CD8-positive, alpha-beta memory T cell (primary cell): ENCODE results near the gene IGFBP4. TPM values are rescaled to one million over a fixed set of nuclear protein-coding genes. Genes with fewer than 3 reads are reported as not detected.
A peak's percentile ranks its signal among the peaks of the same experiment; 100 is the strongest.

Source experiments
- CTCF ChIA-PET: fragments of 350-600 bp; sonication (Branson Sonifier 250); formaldehyde crosslinking; loops from one replicate; lab custom pipeline; 2021; ENCODE audit warnings: antibody characterized with exemption; lab: Charles Lee
- POLR2A ChIA-PET: fragments of 350-600 bp; sonication (Branson Sonifier 250); formaldehyde crosslinking; loops from one replicate; lab custom pipeline; 2021; ENCODE audit warnings: antibody characterized with exemption; lab: Charles Lee
- DNase-seq, 5 donors: peaks; one replicate each; pipeline versions ENCODE4 v3.0.0 to v3.0.0-alpha.2; 2020 to 2022; ENCODE audit warnings: mixed read lengths in 1 of 5
- H3K27ac ChIP-seq: one replicate; pipeline ENCODE4 v1.7.0; 2013; ENCODE audit warnings: low read depth, mild to moderate bottlenecking, low read length, moderate library complexity
- H3K27me3 ChIP-seq: 2 replicates; pipeline ENCODE4 v1.7.0; 2013; ENCODE audit warnings: low read length, mild to moderate bottlenecking; ENCODE audit not compliant: insufficient read depth, poor library complexity, severe bottlenecking
- H3K36me3 ChIP-seq: 2 replicates; pipeline ENCODE4 v1.7.0; 2013; ENCODE audit warnings: mild to moderate bottlenecking, low read length, moderate library complexity; ENCODE audit not compliant: insufficient read depth
- H3K4me1 ChIP-seq: 2 replicates; pipeline ENCODE4 v1.7.0; 2013; ENCODE audit warnings: mild to moderate bottlenecking, low read length, moderate library complexity; ENCODE audit not compliant: insufficient read depth
- H3K4me3 ChIP-seq: 2 replicates; pipeline ENCODE4 v1.7.0; 2013; ENCODE audit warnings: mild to moderate bottlenecking, low read length
- H3K9me3 ChIP-seq: 2 replicates; pipeline ENCODE4 v1.7.0; 2013; ENCODE audit warnings: mild to moderate bottlenecking, low read length
- H3K27ac Mint-ChIP-seq, 8 donors: one replicate each; pipeline ENCODE4 v1.8.0; 2020 to 2021; ENCODE audit warnings: mixed read lengths in 8 of 8, mild to moderate bottlenecking in 6 of 8, inconsistent platforms in 3 of 8, moderate library complexity in 3 of 8
- H3K27me3 Mint-ChIP-seq, 2 donors: one replicate each; pipeline ENCODE4 v1.8.0; 2020 to 2021; ENCODE audit warnings: mixed read lengths in 2 of 2, mild to moderate bottlenecking in 1 of 2, moderate library complexity in 1 of 2
- H3K36me3 Mint-ChIP-seq, 3 donors: one replicate each; pipeline ENCODE4 v1.8.0; 2020 to 2021; ENCODE audit warnings: mixed read lengths in 3 of 3, inconsistent platforms in 1 of 3, mild to moderate bottlenecking in 1 of 3
- H3K4me1 Mint-ChIP-seq, 3 donors: one replicate each; pipeline ENCODE4 v1.8.0; 2020 to 2021; ENCODE audit warnings: mixed read lengths in 3 of 3, inconsistent platforms in 1 of 3, mild to moderate bottlenecking in 1 of 3
- H3K4me3 Mint-ChIP-seq, 7 donors: one replicate each; pipeline ENCODE4 v1.8.0; 2020 to 2021; ENCODE audit warnings: mixed read lengths in 7 of 7, mild to moderate bottlenecking in 6 of 7, moderate library complexity in 4 of 7, inconsistent platforms in 2 of 7
- H3K9me3 Mint-ChIP-seq, 5 donors: one replicate each; pipeline ENCODE4 v1.8.0; 2020 to 2022; ENCODE audit warnings: mixed read lengths in 5 of 5, mild to moderate bottlenecking in 3 of 5, moderate library complexity in 2 of 5, inconsistent platforms in 1 of 5
- polyA plus RNA-seq: library from polyadenylated mRNA; unstranded; fragments of 300-500 nt; fragmentation: Illumina TruSeq; gene quantifications from one replicate; pipeline ENCODE4 v1.2.3, GENCODE V29; 2021
- total RNA-seq, 2 experiments: library from RNA; stranded (reverse); gene quantifications; one replicate each; pipeline ENCODE4 v1.2.3, GENCODE V29; 2021

The IGFBP4 gene
- total and polyA plus RNA-seq, 3 experiments from 2014 or later: 3.0 to 21.4 (median 3.2) TPM

- Mint-ChIP-seq H3K4me3 (peak overlapping the region in 2 of 7 donors; percentile 18 to 62), H3K9me3 (peaks cover 0 to 2% (median 0%) of the 10 kb centered on the region in 5 donors), H3K4me1 (peaks cover 68 to 86% (median 86%) of the 10 kb centered on the region in 3 donors), H3K36me3 (peaks cover 0 to 3% (median 0%) of the 10 kb centered on the region in 3 donors), H3K27ac (peak overlapping the region; percentile 55 to 100 (median 98)), H3K27me3 (no peaks in the 10 kb centered on the region)
- Histone ChIP-seq H3K4me3 (no peak overlapping the region), H3K27me3 (no peaks in the 10 kb centered on the region), H3K9me3 (no peaks in the 10 kb centered on the region), H3K27ac (no peak overlapping the region), H3K4me1 (peaks cover 48% of the 10 kb centered on the region), H3K36me3 (no peaks in the 10 kb centered on the region)
- ChIA-PET CTCF (interaction anchor here (1.6 kb wide), 1 partner anchor 50 kb away, joined by 4 read pairs; no protein-coding TSS in a partner anchor), POLR2A (interaction anchor here (0.6 kb wide), 1 partner anchor 588 kb away, joined by 3 read pairs; no protein-coding TSS in a partner anchor)
- no peak for DNase-seq
Measured at GRCh38 chr17:40483679-40484078, 40.4 kb downstream of the IGFBP4 start.

GRCh38 chr17:40484285-40484972, 41.2 kb downstream of the IGFBP4 start:
- no peaks in the 10 kb centered on the region for H3K9me3 Mint-ChIP-seq
- POLR2A ChIA-PET: interaction anchor here (0.6 kb wide), 1 partner anchor 589 kb away, joined by 3 read pairs; no protein-coding TSS in a partner anchor
- no peak for DNase-seq

GRCh38 chr17:40484973-40485530, 41.8 kb downstream of the IGFBP4 start:
- H3K4me3 Mint-ChIP-seq: no peak overlapping the region
- Histone ChIP-seq H3K4me1 (peaks cover 45% of the 10 kb centered on the region), H3K36me3 (no peaks in the 10 kb centered on the region), H3K9me3 (no peaks in the 10 kb centered on the region), H3K4me3 (no peak overlapping the region), H3K27me3 (no peaks in the 10 kb centered on the region), H3K27ac (no peak overlapping the region)
- POLR2A ChIA-PET: no interaction called here
- CTCF ChIA-PET: interaction anchor here (1.6 kb wide), 1 partner anchor 49 kb away, joined by 4 read pairs; no protein-coding TSS in a partner anchor
- no peak for DNase-seq
- H3K4me1 Mint-ChIP-seq: peaks cover 68 to 89% (median 85%) of the 10 kb centered on the region in 3 donors
- H3K9me3 Mint-ChIP-seq: no peaks in the 10 kb centered on the region
- peak overlapping the region in 7 of 8 donors; percentile 69 to 100 (median 88) for H3K27ac Mint-ChIP-seq
- H3K27me3 Mint-ChIP-seq: no peaks in the 10 kb centered on the region
- H3K36me3 Mint-ChIP-seq: no peaks in the 10 kb centered on the region

More at GRCh38 chr17:40484285-40484972, 41.2 kb downstream of the IGFBP4 start:
- Mint-ChIP-seq H3K27ac (peak overlapping the region in 7 of 8 donors; percentile 67 to 100 (median 92)), H3K27me3 (no peaks in the 10 kb centered on the region), H3K4me1 (peaks cover 70 to 89% (median 86%) of the 10 kb centered on the region in 3 donors), H3K4me3 (no peak overlapping the region), H3K36me3 (no peaks in the 10 kb centered on the region)
- Histone ChIP-seq H3K4me3 (no peak overlapping the region), H3K27me3 (no peaks in the 10 kb centered on the region), H3K9me3 (no peaks in the 10 kb centered on the region), H3K36me3 (no peaks in the 10 kb centered on the region), H3K27ac (no peak overlapping the region), H3K4me1 (peaks cover 46% of the 10 kb centered on the region)
- CTCF ChIA-PET: interaction anchor here (1.6 kb wide), 1 partner anchor 49 kb away, joined by 4 read pairs; no protein-coding TSS in a partner anchor

GRCh38 chr17:40485851-40486521, 42.7 kb downstream of the IGFBP4 start:
- Histone ChIP-seq H3K27me3 (no peaks in the 10 kb centered on the region), H3K36me3 (no peaks in the 10 kb centered on the region), H3K4me3 (no peak overlapping the region), H3K27ac (no peak overlapping the region), H3K9me3 (no peaks in the 10 kb centered on the region), H3K4me1 (peaks cover 45% of the 10 kb centered on the region)
- POLR2A ChIA-PET: interaction anchor here (0.5 kb wide), 1 partner anchor 46 kb away, joined by 4 read pairs; no protein-coding TSS in a partner anchor
- Mint-ChIP-seq H3K9me3 (no peaks in the 10 kb centered on the region), H3K4me1 (peaks cover 67 to 89% (median 85%) of the 10 kb centered on the region in 3 donors), H3K27me3 (no peaks in the 10 kb centered on the region), H3K27ac (peak overlapping the region in 7 of 8 donors; percentile 19 to 98 (median 77)), H3K36me3 (no peaks in the 10 kb centered on the region), H3K4me3 (no peak overlapping the region)
- CTCF ChIA-PET: interaction anchor here (0.7 to 0.8 kb wide), 2 partner anchors 44 to 48 kb away, joined by 3 to 4 read pairs; no protein-coding TSS in a partner anchor
- peak in 1 of 5 donors; percentile 28 for DNase-seq

GRCh38 chr17:40486522-40487370, 43.5 kb downstream of the IGFBP4 start:
- Mint-ChIP-seq H3K27me3 (no peaks in the 10 kb centered on the region), H3K4me1 (peaks cover 64 to 86% (median 85%) of the 10 kb centered on the region in 3 donors), H3K36me3 (no peaks in the 10 kb centered on the region), H3K27ac (peak overlapping the region in 7 of 8 donors; percentile 75 to 98 (median 78)), H3K4me3 (no peak overlapping the region), H3K9me3 (no peaks in the 10 kb centered on the region)
- Histone ChIP-seq H3K9me3 (no peaks in the 10 kb centered on the region), H3K4me3 (no peak overlapping the region), H3K27ac (no peak overlapping the region), H3K36me3 (no peaks in the 10 kb centered on the region), H3K27me3 (no peaks in the 10 kb centered on the region), H3K4me1 (peaks cover 45% of the 10 kb centered on the region)
- DNase-seq: no peak
- ChIA-PET CTCF (interaction anchor here (0.6 to 0.8 kb wide), 3 partner anchors 43 to 87 kb away, joined by 3 to 4 read pairs (median 3); no protein-coding TSS in a partner anchor), POLR2A (interaction anchor here (0.5 kb wide), 1 partner anchor 45 kb away, joined by 4 read pairs; no protein-coding TSS in a partner anchor)

GRCh38 chr17:40487371-40488020, 44.2 kb downstream of the IGFBP4 start:
- peak overlapping the region in 7 of 8 donors; percentile 31 to 98 (median 82) for H3K27ac Mint-ChIP-seq
- no peaks in the 10 kb centered on the region for H3K9me3 Mint-ChIP-seq
- H3K36me3 Mint-ChIP-seq: no peaks in the 10 kb centered on the region
- POLR2A ChIA-PET: no interaction called here
- no peak overlapping the region for H3K27ac ChIP-seq
- H3K4me3 Mint-ChIP-seq: peak overlapping the region in 1 of 7 donors; percentile 24
- H3K4me1 Mint-ChIP-seq: peaks cover 57 to 80% (median 78%) of the 10 kb centered on the region in 3 donors
- peaks cover 41% of the 10 kb centered on the region for H3K4me1 ChIP-seq
- no peak for DNase-seq
- H3K27me3 Mint-ChIP-seq: no peaks in the 10 kb centered on the region
- H3K36me3 ChIP-seq: no peaks in the 10 kb centered on the region
- CTCF ChIA-PET: interaction anchor here (1.4 kb wide), 1 partner anchor 46 kb away, joined by 5 read pairs; no protein-coding TSS in a partner anchor
- no peaks in the 10 kb centered on the region for H3K27me3 ChIP-seq
- H3K9me3 ChIP-seq: no peaks in the 10 kb centered on the region
- H3K4me3 ChIP-seq: no peak overlapping the region
